ENCODE results near the gene FRS2.

The FRS2 gene

GRCh38 chr12:69515394-69515930 lies 45.3 kb downstream of the FRS2 start:
- Histone ChIP-seq H3K4me1 (ENCODE audit: insufficient read depth, low read length) (peaks cover 37% of the 10 kb centered on the region), H3K9me3 (ENCODE audit: insufficient read depth, low read depth, low read length) (no peaks in the 10 kb centered on the region), H3K27ac (ENCODE audit: low read depth, low read length) (no peak overlapping the region), H3K4me3 (ENCODE audit: low read length) (no peak overlapping the region), H3K36me3 (ENCODE audit: insufficient read depth, low read length) (no peaks in the 10 kb centered on the region), H3K9ac (ENCODE audit: low read depth, low read length) (no peak overlapping the region), H3K27me3 (ENCODE audit: insufficient read depth, low read length) (no peaks in the 10 kb centered on the region)
- WGBS, result no CpG with 5 or more reads among the region's 5 CpGs

DNA sequence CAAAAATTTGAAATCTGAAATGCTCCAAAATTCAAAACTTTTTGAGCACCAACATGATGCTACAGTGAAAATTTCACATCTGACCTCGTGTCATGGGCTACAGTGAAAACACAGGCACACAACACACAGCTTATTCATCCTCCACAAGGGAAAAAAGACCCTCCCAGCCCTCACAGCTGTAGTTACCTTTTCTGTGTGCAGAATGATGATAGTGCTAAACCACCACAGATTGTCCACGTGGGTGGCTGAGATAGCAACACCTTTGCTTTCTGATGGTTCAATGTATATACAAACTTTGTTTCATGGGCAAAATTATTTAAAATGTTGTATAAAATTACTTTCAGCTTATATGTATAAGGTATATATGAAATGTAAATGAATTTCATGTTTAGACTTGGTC lies 46.8 kb downstream of the FRS2 start:
- H3K9me3 ChIP-seq (ENCODE audit: insufficient read depth, low read depth, low read length), result no peaks in the 10 kb centered on the region
- no peaks in the 10 kb centered on the region for H3K27me3 ChIP-seq (ENCODE audit: insufficient read depth, low read length)
- no peak overlapping the region for H3K4me3 ChIP-seq (ENCODE audit: low read length)
- H3K9ac ChIP-seq (ENCODE audit: low read depth, low read length), result no peak overlapping the region
- H3K27ac ChIP-seq (ENCODE audit: low read depth, low read length), result no peak overlapping the region
- WGBS, result 96% methylated on average over 2 of the region's 2 CpGs
- no peaks in the 10 kb centered on the region for H3K36me3 ChIP-seq (ENCODE audit: insufficient read depth, low read length)
- H3K4me1 ChIP-seq (ENCODE audit: insufficient read depth, low read length), result peaks cover 22% of the 10 kb centered on the region

DNA sequence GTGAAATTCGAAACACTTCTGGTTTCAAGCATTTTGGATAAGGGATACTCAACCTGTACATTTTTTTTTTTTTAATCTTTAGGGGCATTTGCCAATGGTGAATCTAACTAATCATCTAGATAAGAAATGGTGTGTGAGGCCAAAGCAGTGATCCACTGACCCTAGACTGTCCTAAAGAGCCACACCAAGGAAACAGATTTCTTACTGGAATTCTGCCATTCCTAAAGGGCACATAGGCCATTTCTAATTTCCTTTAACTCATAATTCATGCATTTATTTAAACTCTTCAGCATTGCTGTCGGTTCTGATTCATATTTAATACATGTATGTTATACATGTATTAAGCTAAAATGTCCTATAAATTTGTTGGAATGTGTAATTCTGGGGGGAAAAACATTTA lies 47.2 kb downstream of the FRS2 start:
- H3K9me3 ChIP-seq (ENCODE audit: insufficient read depth, low read depth, low read length), result no peaks in the 10 kb centered on the region
- no peak overlapping the region for H3K27ac ChIP-seq (ENCODE audit: low read depth, low read length)
- H3K9ac ChIP-seq (ENCODE audit: low read depth, low read length), result no peak overlapping the region
- H3K36me3 ChIP-seq (ENCODE audit: insufficient read depth, low read length), result no peaks in the 10 kb centered on the region
- no CpG with 5 or more reads among the region's 2 CpGs for WGBS
- H3K4me3 ChIP-seq (ENCODE audit: low read length), result no peak overlapping the region
- no peaks in the 10 kb centered on the region for H3K27me3 ChIP-seq (ENCODE audit: insufficient read depth, low read length)
- peaks cover 19% of the 10 kb centered on the region for H3K4me1 ChIP-seq (ENCODE audit: insufficient read depth, low read length)

DNA sequence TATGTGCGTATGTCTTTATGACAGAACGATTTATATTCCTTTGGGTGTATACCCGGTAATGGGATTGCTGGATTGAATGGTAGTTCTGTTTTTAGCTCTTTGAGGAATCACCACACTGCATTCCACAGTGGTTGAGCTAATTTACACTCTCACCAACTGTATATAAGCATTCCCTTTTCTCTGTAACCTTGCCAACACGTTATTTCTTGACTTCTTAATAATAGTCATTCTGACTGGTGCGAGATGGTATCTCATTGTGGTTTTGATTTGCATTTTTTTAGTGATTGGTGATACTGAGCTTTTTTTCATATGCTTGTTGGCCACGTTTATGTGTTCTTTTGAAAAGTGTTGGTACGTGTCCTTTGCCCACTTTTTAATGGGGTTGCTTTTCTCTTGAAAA lies 49.7 kb downstream of the FRS2 start:
- Histone ChIP-seq H3K27me3 (ENCODE audit: insufficient read depth, low read length) (no peaks in the 10 kb centered on the region), H3K9ac (ENCODE audit: low read depth, low read length) (no peak overlapping the region), H3K27ac (ENCODE audit: low read depth, low read length) (no peak overlapping the region), H3K4me1 (ENCODE audit: insufficient read depth, low read length) (peaks cover 8% of the 10 kb centered on the region), H3K36me3 (ENCODE audit: insufficient read depth, low read length) (no peaks in the 10 kb centered on the region), H3K9me3 (ENCODE audit: insufficient read depth, low read depth, low read length) (no peaks in the 10 kb centered on the region), H3K4me3 (ENCODE audit: low read length) (no peak overlapping the region)
- 89% methylated on average over 7 of the region's 7 CpGs for WGBS

- H3K9me3 ChIP-seq (ENCODE audit: insufficient read depth, low read depth, low read length), result no peaks in the 10 kb centered on the region
- no peaks in the 10 kb centered on the region for H3K27me3 ChIP-seq (ENCODE audit: insufficient read depth, low read length)
- no peaks in the 10 kb centered on the region for H3K36me3 ChIP-seq (ENCODE audit: insufficient read depth, low read length)
- WGBS, result 94% methylated on average over 11 of the region's 11 CpGs
- H3K4me3 ChIP-seq (ENCODE audit: low read length), result no peak overlapping the region
- H3K27ac ChIP-seq (ENCODE audit: low read depth, low read length), result no peak overlapping the region
- peaks cover 7% of the 10 kb centered on the region; the same call in 1 of the 2 replicates for H3K4me1 ChIP-seq (ENCODE audit: insufficient read depth, low read length)
- no peak overlapping the region for H3K9ac ChIP-seq (ENCODE audit: low read depth, low read length)
These were observed 53.5 kb downstream of the FRS2 start for GRCh38 chr12:69523433-69524330.

GRCh38 chr12:69524331-69524630 lies 54.1 kb downstream of the FRS2 start:
- no peaks in the 10 kb centered on the region for H3K27me3 ChIP-seq (ENCODE audit: insufficient read depth, low read length)
- 95% methylated on average over 2 of the region's 2 CpGs for WGBS
- H3K4me1 ChIP-seq (ENCODE audit: insufficient read depth, low read length), result peaks cover 7% of the 10 kb centered on the region; the same call in 1 of the 2 replicates
- H3K36me3 ChIP-seq (ENCODE audit: insufficient read depth, low read length), result no peaks in the 10 kb centered on the region
- H3K27ac ChIP-seq (ENCODE audit: low read depth, low read length), result no peak overlapping the region
- no peak overlapping the region for H3K9ac ChIP-seq (ENCODE audit: low read depth, low read length)
- no peak overlapping the region for H3K4me3 ChIP-seq (ENCODE audit: low read length)
- no peaks in the 10 kb centered on the region for H3K9me3 ChIP-seq (ENCODE audit: insufficient read depth, low read depth, low read length)

- Histone ChIP-seq H3K4me1 (ENCODE audit: insufficient read depth, low read length) (peaks cover 7% of the 10 kb centered on the region; the same call in 1 of the 2 replicates), H3K9me3 (ENCODE audit: insufficient read depth, low read depth, low read length) (no peaks in the 10 kb centered on the region), H3K27me3 (ENCODE audit: insufficient read depth, low read length) (no peaks in the 10 kb centered on the region), H3K9ac (ENCODE audit: low read depth, low read length) (no peak overlapping the region), H3K27ac (ENCODE audit: low read depth, low read length) (no peak overlapping the region), H3K36me3 (ENCODE audit: insufficient read depth, low read length) (no peaks in the 10 kb centered on the region), H3K4me3 (ENCODE audit: low read length) (no peak overlapping the region)
- 89% methylated on average over 2 of the region's 2 CpGs for WGBS
These were observed 54.7 kb downstream of the FRS2 start for GRCh38 chr12:69524755-69525469.

GRCh38 chr12:69527506-69528272 lies 57.5 kb downstream of the FRS2 start:
- no peak overlapping the region for H3K4me3 ChIP-seq (ENCODE audit: low read length)

GRCh38 chr12:69529021-69529420 lies 58.8 kb downstream of the FRS2 start:
- H3K36me3 ChIP-seq (ENCODE audit: insufficient read depth, low read length), result peaks cover 13% of the 10 kb centered on the region; the same call in 1 of the 2 replicates
- H3K9me3 ChIP-seq (ENCODE audit: insufficient read depth, low read depth, low read length), result no peaks in the 10 kb centered on the region
- no peaks in the 10 kb centered on the region for H3K27me3 ChIP-seq (ENCODE audit: insufficient read depth, low read length)
- 92% methylated on average over 2 of the region's 2 CpGs for WGBS
- no peak overlapping the region for H3K4me3 ChIP-seq (ENCODE audit: low read length)
- H3K9ac ChIP-seq (ENCODE audit: low read depth, low read length), result no peak overlapping the region
- no peak overlapping the region for H3K27ac ChIP-seq (ENCODE audit: low read depth, low read length)
- peaks cover 13% of the 10 kb centered on the region; the same call in 1 of the 2 replicates for H3K4me1 ChIP-seq (ENCODE audit: insufficient read depth, low read length)

More at GRCh38 chr12:69527506-69528272, 57.5 kb downstream of the FRS2 start:
- 98% methylated on average over 3 of the region's 3 CpGs for WGBS
- H3K4me1 ChIP-seq (ENCODE audit: insufficient read depth, low read length), result peaks cover 7% of the 10 kb centered on the region; the same call in 1 of the 2 replicates
- no peak overlapping the region for H3K27ac ChIP-seq (ENCODE audit: low read depth, low read length)
- H3K9me3 ChIP-seq (ENCODE audit: insufficient read depth, low read depth, low read length), result no peaks in the 10 kb centered on the region
- no peak overlapping the region for H3K9ac ChIP-seq (ENCODE audit: low read depth, low read length)
- no peaks in the 10 kb centered on the region for H3K27me3 ChIP-seq (ENCODE audit: insufficient read depth, low read length)
- peaks cover 9% of the 10 kb centered on the region; the same call in 1 of the 2 replicates for H3K36me3 ChIP-seq (ENCODE audit: insufficient read depth, low read length)

DNA sequence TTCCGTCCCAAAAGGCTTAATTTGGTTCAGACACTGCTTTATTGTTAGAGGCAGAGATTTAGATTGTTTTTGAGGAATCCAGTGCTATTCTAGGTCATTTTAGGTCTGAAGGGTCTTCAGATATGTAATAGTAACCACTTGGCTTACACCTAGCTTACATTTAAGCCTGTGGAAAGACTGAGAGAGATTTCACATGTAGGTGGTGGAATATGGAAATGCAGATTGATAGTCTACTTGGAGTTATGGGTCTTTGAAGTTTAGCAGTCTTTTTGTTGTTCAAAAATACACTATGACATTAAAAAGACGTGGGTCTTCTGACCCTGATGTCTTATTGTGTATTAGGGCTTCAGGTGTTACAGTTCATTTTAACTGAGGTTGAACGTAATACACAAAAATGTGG lies 63.7 kb downstream of the FRS2 start:
- Histone ChIP-seq H3K27ac (ENCODE audit: low read depth, low read length) (peak overlapping the region; percentile 71), H3K9me3 (ENCODE audit: insufficient read depth, low read depth, low read length) (no peaks in the 10 kb centered on the region), H3K9ac (ENCODE audit: low read depth, low read length) (peak overlapping the region; percentile 23; the same call in 1 of the 2 replicates), H3K36me3 (ENCODE audit: insufficient read depth, low read length) (peaks cover 21% of the 10 kb centered on the region; the same call in 1 of the 2 replicates), H3K27me3 (ENCODE audit: insufficient read depth, low read length) (no peaks in the 10 kb centered on the region), H3K4me1 (ENCODE audit: insufficient read depth, low read length) (peaks cover 17% of the 10 kb centered on the region), H3K4me3 (ENCODE audit: low read length) (no peak overlapping the region)
- WGBS, result 85% methylated on average over 3 of the region's 3 CpGs
